H1 (cell line): ENCODE results near the gene EPB41L1. TPM values are rescaled to one million over a fixed set of nuclear protein-coding genes. Genes with fewer than 3 reads are reported as not detected.

Experiments used
- CTCF ChIA-PET: fragments of 300-600 bp; sonication (Branson Sonifier 250); formaldehyde crosslinking; loops from one replicate; lab custom pipeline; 2021; ENCODE audit not compliant: partially characterized antibody; lab: Charles Lee
- POLR2A ChIA-PET: fragments of 300-600 bp; sonication (Branson Sonifier 250); formaldehyde crosslinking; loops from one replicate; lab custom pipeline; 2021; ENCODE audit warnings: inconsistent platforms; ENCODE audit not compliant: partially characterized antibody; lab: Charles Lee
- DNase-seq, 2 experiments: peaks; one replicate each; pipeline versions ENCODE4 v3.0.0 to v3.0.0-alpha.2; 2010 to 2022; ENCODE audit warnings: low spot score in 2 of 2, low read depth in 1 of 2, mixed read lengths in 1 of 2
- FAIRE-seq: peaks from 2 replicates; lab custom pipeline; 2011; peaks lifted over from hg19 to GRCh38; lab: Jason Lieb, UNC
- H2AFZ ChIP-seq: 2 replicates; pipeline ENCODE4 v1.8.1; 2012; ENCODE audit warnings: low read length, inconsistent platforms
- H2AK5ac ChIP-seq: 2 replicates; pipeline ENCODE4 v1.6.1; 2013; ENCODE audit warnings: low read depth, low read length
- H2BK120ac ChIP-seq: replicated peaks from 2 replicates; pipeline ENCODE3; 2013; ENCODE audit warnings: low read depth, low read length, inconsistent platforms
- H2BK12ac ChIP-seq: 2 replicates; pipeline ENCODE4 v1.6.1; 2013; ENCODE audit warnings: low read depth, low read length
- H2BK15ac ChIP-seq: 2 replicates; pipeline ENCODE4 v1.6.1; 2013; ENCODE audit warnings: low read length
- H2BK20ac ChIP-seq: 2 replicates; pipeline ENCODE4 v1.6.1; 2013; ENCODE audit warnings: low read length
- H2BK5ac ChIP-seq: 2 replicates; pipeline ENCODE4 v1.6.1; 2013; ENCODE audit warnings: low read depth, low read length
- H3K14ac ChIP-seq: 2 replicates; pipeline ENCODE4 v1.6.1; 2013; ENCODE audit warnings: inconsistent platforms; ENCODE audit not compliant: insufficient read length
- H3K18ac ChIP-seq: 2 replicates; pipeline ENCODE4 v1.6.1; 2013; ENCODE audit warnings: low read length; ENCODE audit errors: extremely low read depth
- H3K23ac ChIP-seq: 2 replicates; pipeline ENCODE4 v1.6.1; 2013; ENCODE audit warnings: inconsistent platforms; ENCODE audit not compliant: insufficient read length
- H3K23me2 ChIP-seq: 2 replicates; pipeline ENCODE4 v1.6.1; 2013; ENCODE audit warnings: low read depth, low read length
- H3K27ac ChIP-seq: 2 replicates; pipeline ENCODE4 v1.6.1; 2011; ENCODE audit warnings: low read depth, low read length, inconsistent platforms
- H3K27me3 ChIP-seq, 4 experiments: replicated peaks in 1 of 4; 1 replicate in 1 of 4; 2 replicates in 3 of 4; pipeline versions ENCODE4 v1.6.1 to v1.8.1; 2011 to 2013; ENCODE audit warnings: low read length in 3 of 4, mild to moderate bottlenecking in 3 of 4, inconsistent platforms in 2 of 4, mixed read lengths in 2 of 4, moderate library complexity in 1 of 4; ENCODE audit not compliant: control insufficient read depth in 3 of 4, insufficient read depth in 3 of 4; ENCODE audit errors: extremely low read depth in 1 of 4
- H3K36me3 ChIP-seq, 4 experiments: 2 replicates each; pipeline versions ENCODE4 v1.6.1 to v1.8.1; 2011 to 2013; ENCODE audit warnings: mild to moderate bottlenecking in 4 of 4, low read length in 3 of 4, moderate library complexity in 2 of 4, control low read depth in 1 of 4, inconsistent platforms in 1 of 4; ENCODE audit not compliant: insufficient read depth in 4 of 4, control insufficient read depth in 2 of 4
- H3K4ac ChIP-seq: replicated peaks from 2 replicates; pipeline ENCODE3; 2013; ENCODE audit warnings: low read length, low read depth, mixed read lengths, inconsistent platforms; ENCODE audit not compliant: insufficient read length
- H3K4me1 ChIP-seq, 4 experiments: replicated peaks in 1 of 4; 1 replicate in 1 of 4; 2 replicates in 3 of 4; pipeline versions ENCODE4 v1.6.1 to v1.8.1; 2011 to 2013; ENCODE audit warnings: low read length in 3 of 4, inconsistent platforms in 2 of 4, mixed read lengths in 1 of 4; ENCODE audit not compliant: insufficient read depth in 4 of 4, control insufficient read depth in 3 of 4
- H3K4me2 ChIP-seq, 2 experiments: 2 replicates each; pipeline versions ENCODE4 v1.6.1 to v1.8.1; 2011 to 2013; ENCODE audit warnings: low read depth in 2 of 2, low read length in 2 of 2, control low read depth in 1 of 2, inconsistent platforms in 1 of 2, mild to moderate bottlenecking in 1 of 2; ENCODE audit not compliant: insufficient read depth in 1 of 2
- H3K4me3 ChIP-seq, 4 experiments: fragments of 200-600, 300-600 bp in 1 of 4; sonication (generic), shearing (Covaris generic), sonication (Bioruptor Twin) in 1 of 4; 2 replicates each; pipeline versions ENCODE4 v1.5.1 to v1.8.1; 2011 to 2016; ENCODE audit warnings: low read length in 4 of 4, low read depth in 3 of 4, control low read depth in 2 of 4, inconsistent platforms in 2 of 4, mild to moderate bottlenecking in 2 of 4, mixed read lengths in 1 of 4, moderate library complexity in 1 of 4; ENCODE audit not compliant: insufficient read depth in 2 of 4; ENCODE audit errors: extremely low read depth in 1 of 4
- H3K56ac ChIP-seq: replicated peaks from 2 replicates; pipeline ENCODE3; 2013; ENCODE audit warnings: low read depth, mild to moderate bottlenecking, mixed read lengths, low read length, inconsistent platforms; ENCODE audit not compliant: insufficient read length
- H3K79me1 ChIP-seq: 2 replicates; pipeline ENCODE4 v1.6.1; 2013; ENCODE audit warnings: low read depth, low read length, control low read depth
- H3K79me2 ChIP-seq, 2 experiments: 2 replicates each; pipeline versions ENCODE4 v1.6.1 to v1.8.1; 2012 to 2013; ENCODE audit warnings: low read length in 2 of 2, mild to moderate bottlenecking in 2 of 2, inconsistent platforms in 1 of 2; ENCODE audit not compliant: insufficient read depth in 2 of 2, control insufficient read depth in 1 of 2
- H3K9ac ChIP-seq, 4 experiments: replicated peaks in 1 of 4; 1 replicate in 1 of 4; 2 replicates in 3 of 4; pipeline versions ENCODE4 v1.6.1 to v1.8.1; 2011 to 2013; ENCODE audit warnings: low read depth in 3 of 4, low read length in 3 of 4, control low read depth in 2 of 4, mild to moderate bottlenecking in 2 of 4, moderate library complexity in 2 of 4, inconsistent platforms in 1 of 4; ENCODE audit errors: extremely low read depth in 1 of 4
- H3K9me3 ChIP-seq, 2 experiments: 2 replicates each; pipeline versions ENCODE4 v1.6.1 to v1.8.1; 2012 to 2013; ENCODE audit warnings: mild to moderate bottlenecking in 2 of 2, moderate library complexity in 2 of 2, control low read depth in 1 of 2, inconsistent platforms in 1 of 2, low read depth in 1 of 2, low read length in 1 of 2, mixed read lengths in 1 of 2; ENCODE audit not compliant: insufficient read depth in 2 of 2
- H4K20me1 ChIP-seq, 2 experiments: replicated peaks in 1 of 2; 2 replicates each; pipeline versions ENCODE3 to v1.8.1; 2011 to 2013; ENCODE audit warnings: inconsistent platforms in 2 of 2, low read length in 2 of 2, mild to moderate bottlenecking in 1 of 2; ENCODE audit not compliant: insufficient read depth in 2 of 2, control insufficient read depth in 1 of 2
- H4K5ac ChIP-seq: 2 replicates; pipeline ENCODE4 v1.6.1; 2013; ENCODE audit warnings: low read length, low read depth, mixed read lengths, inconsistent platforms; ENCODE audit not compliant: insufficient read length
- H4K8ac ChIP-seq: 2 replicates; pipeline ENCODE4 v1.8.0; 2013; ENCODE audit warnings: mild to moderate bottlenecking, moderate library complexity, low read length, inconsistent platforms; ENCODE audit not compliant: insufficient read depth; ENCODE audit errors: extremely low read depth
- H4K91ac ChIP-seq: replicated peaks from 2 replicates; pipeline ENCODE3; 2013; ENCODE audit warnings: low read length, mixed read lengths, inconsistent platforms; ENCODE audit not compliant: insufficient read length
- CBX8 ChIP-seq: fragments of 300-800, 300-1000 bp; sonication (generic); IDR thresholded peaks from 2 replicates; pipeline ENCODE4 v1.7.1; 2016; ENCODE audit warnings: low read depth, low read length, borderline replicate concordance
- JUN ChIP-seq: IDR thresholded peaks from 2 replicates; pipeline ENCODE4 v1.6.1; 2011; ENCODE audit warnings: low read depth, mild to moderate bottlenecking, improper control_type of control experiment, low read length
- RFX5 ChIP-seq: IDR thresholded peaks from 2 replicates; pipeline ENCODE4 v1.6.1; 2011; ENCODE audit warnings: low read depth, low read length, improper control_type of control experiment, borderline replicate concordance
- SIN3A ChIP-seq, 2 experiments: IDR thresholded peaks in 1 of 2; conservative IDR thresholded peaks in 1 of 2; 2 replicates each; pipeline ENCODE4 v1.6.1; 2011 to 2012; ENCODE audit warnings: low read length in 2 of 2, improper control_type of control experiment in 1 of 2, low read depth in 1 of 2, mild to moderate bottlenecking in 1 of 2
- SP2 ChIP-seq: IDR thresholded peaks from 2 replicates; pipeline ENCODE4 v1.6.1; 2012; ENCODE audit warnings: mild to moderate bottlenecking, low read length, inconsistent platforms
- SP4 ChIP-seq: IDR thresholded peaks from 2 replicates; pipeline ENCODE4 v1.6.1; 2012; ENCODE audit warnings: low read length, inconsistent platforms
- SUZ12 ChIP-seq: fragments of 200-600 bp; sonication (generic); IDR thresholded peaks from 2 replicates; pipeline ENCODE4 v1.6.1; 2012; ENCODE audit warnings: mild to moderate bottlenecking, inconsistent platforms, low read length, moderate library complexity, mixed read lengths
- TBP ChIP-seq: IDR thresholded peaks from 2 replicates; pipeline ENCODE4 v1.6.1; 2011; ENCODE audit warnings: low read depth, low read length, improper control_type of control experiment
- USF2 ChIP-seq: IDR thresholded peaks from 2 replicates; pipeline ENCODE4 v1.6.1; 2011; ENCODE audit warnings: low read length, improper control_type of control experiment
- WGBS, 2 experiments: shearing (Covaris generic) in 1 of 2; methylation state at CpG; one replicate each; pipeline versions ENCODE4 v1.1.6 to v1.1.7; 2013 to 2015; ENCODE audit warnings: low lambda C conversion rate in 2 of 2, mixed read lengths in 2 of 2, inconsistent platforms in 1 of 2, low coverage in 1 of 2, missing lambda C conversion rate in 1 of 2; ENCODE audit not compliant: insufficient replicate concordance in 2 of 2, insufficient coverage in 1 of 2, insufficient read length in 1 of 2; ENCODE audit errors: extremely low coverage in 1 of 2, missing lambda C conversion rate in 1 of 2; 5-methylcytosine and 5-hydroxymethylcytosine counted together
- polyA plus RNA-seq, 7 experiments: library from polyadenylated mRNA; depleted of rRNA in 3 of 7; stranded (reverse) in 5 of 7; unstranded in 2 of 7; fragments of >200 nt in 5 of 7; fragments of 200-250 nt in 2 of 7; gene quantifications; 1 replicate in 5 of 7; 2 replicates in 1 of 7; 4 replicates in 1 of 7; pipeline versions ENCODE4 v1.2.1 to v1.2.3, GENCODE V29; 2011 to 2013; ENCODE audit warnings: missing spikeins in 2 of 7, mixed read lengths in 2 of 7
- total RNA-seq: library from RNA; stranded (reverse); fragmentation: NEBNext Ultra II Directional; extraction: Animal tissue kit (Norgen Biotek cat#: 25700); gene quantifications from 2 replicates; pipeline ENCODE4 v1.2.1, GENCODE V29; 2021
- TF ChIP-seq, protein P1 (sequence below): IDR thresholded peaks from 2 replicates; pipeline ENCODE4 v1.6.1; 2012; ENCODE audit warnings: low read length, inconsistent platforms

Gene EPB41L1
- total and polyA plus RNA-seq, 2 of the 8 experiments (the other 6 are each of a cell fraction or from before 2014, with no cell fraction given) = 14.8 to 36.0 TPM

DNA sequence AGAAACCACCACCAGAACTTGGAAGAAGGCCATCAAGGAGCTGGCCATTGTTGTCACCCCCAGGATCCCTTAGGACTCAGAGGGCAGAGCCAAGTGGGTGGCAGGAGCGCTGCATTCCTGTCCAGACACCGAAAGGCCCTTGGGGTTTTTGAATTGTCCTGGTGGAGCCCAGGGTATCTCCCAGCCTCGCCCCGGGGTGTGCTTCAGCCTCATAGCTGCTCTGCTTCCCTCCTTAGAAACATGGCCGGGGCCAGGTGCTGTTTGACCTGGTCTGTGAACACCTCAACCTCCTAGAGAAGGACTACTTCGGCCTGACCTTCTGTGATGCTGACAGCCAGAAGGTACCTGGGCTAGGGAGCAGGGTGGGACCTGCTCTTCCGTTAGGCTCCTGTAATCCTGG, 23.2 kb downstream of the EPB41L1 start:
- H2AFZ ChIP-seq = no peak overlapping the region
- H2BK12ac ChIP-seq = no peak overlapping the region
- H2AK5ac ChIP-seq = no peak overlapping the region
- H3K18ac ChIP-seq = no peak overlapping the region
- no peaks in the 10 kb centered on the region for H3K79me2 ChIP-seq
- DNase-seq (no peak), FAIRE-seq (no peak)
- no peaks in the 10 kb centered on the region for H3K9me3 ChIP-seq
- H3K27me3 ChIP-seq = no peaks in the 10 kb centered on the region; a peak in 1 of 7 replicates
- 0 out of 2 replicates have a peak overlapping the region, but pooled peaks have one; percentile 2 for H2BK5ac ChIP-seq
- no peaks in the 10 kb centered on the region; a peak in 1 of 8 replicates for H3K36me3 ChIP-seq
- no peak overlapping the region for H3K14ac ChIP-seq
- H4K20me1 ChIP-seq = peaks cover 2 to 7% of the 10 kb centered on the region in 2 experiments
- ChIA-PET POLR2A (no interaction called here), CTCF (interaction anchor here (0.9 to 2.4 kb wide), 5 partner anchors 20 to 185 kb away, joined by 3 to 6 read pairs (median 4); no protein-coding TSS in a partner anchor)
- H3K4me1 ChIP-seq = peaks cover 0 to 9% (median 6%) of the 10 kb centered on the region in 4 experiments; a peak in 6 of 7 replicates
- no peak overlapping the region for H3K9ac ChIP-seq
- no peak overlapping the region for H3K4ac ChIP-seq
- no peak overlapping the region for H3K56ac ChIP-seq
- H4K5ac ChIP-seq = no peak overlapping the region
- H3K23me2 ChIP-seq = no peaks in the 10 kb centered on the region
- no peak overlapping the region for H4K91ac ChIP-seq
- H3K4me2 ChIP-seq = no peak overlapping the region
- no peak overlapping the region for H2BK120ac ChIP-seq
- 91% methylated on average over 7 of the region's 7 CpGs; no CpG with 5 or more reads in 1 of the 2 experiments for WGBS, 2 experiments
- H3K23ac ChIP-seq = no peak overlapping the region
- H4K8ac ChIP-seq = no peak overlapping the region
- H3K27ac ChIP-seq = no peak overlapping the region
- no peak overlapping the region for H2BK15ac ChIP-seq
- peaks cover 2% of the 10 kb centered on the region; the same call in 1 of the 2 replicates for H3K79me1 ChIP-seq
- H3K4me3 ChIP-seq = no peak overlapping the region
- H2BK20ac ChIP-seq = no peak overlapping the region
- TF ChIP-seq, protein P1, sequence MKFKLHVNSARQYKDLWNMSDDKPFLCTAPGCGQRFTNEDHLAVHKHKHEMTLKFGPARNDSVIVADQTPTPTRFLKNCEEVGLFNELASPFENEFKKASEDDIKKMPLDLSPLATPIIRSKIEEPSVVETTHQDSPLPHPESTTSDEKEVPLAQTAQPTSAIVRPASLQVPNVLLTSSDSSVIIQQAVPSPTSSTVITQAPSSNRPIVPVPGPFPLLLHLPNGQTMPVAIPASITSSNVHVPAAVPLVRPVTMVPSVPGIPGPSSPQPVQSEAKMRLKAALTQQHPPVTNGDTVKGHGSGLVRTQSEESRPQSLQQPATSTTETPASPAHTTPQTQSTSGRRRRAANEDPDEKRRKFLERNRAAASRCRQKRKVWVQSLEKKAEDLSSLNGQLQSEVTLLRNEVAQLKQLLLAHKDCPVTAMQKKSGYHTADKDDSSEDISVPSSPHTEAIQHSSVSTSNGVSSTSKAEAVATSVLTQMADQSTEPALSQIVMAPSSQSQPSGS = no peak
- TF ChIP-seq JUN = no peak
- no peak for TF ChIP-seq SUZ12
- no peak for TF ChIP-seq SP4
- no peak for TF ChIP-seq TBP
- TF ChIP-seq RFX5 = no peak
- TF ChIP-seq CBX8 = no peak
- TF ChIP-seq SP2 = no peak
- no peak for TF ChIP-seq USF2
- TF ChIP-seq SIN3A (conservative IDR thresholded peaks at IDR 0.05 in 1 of 2, IDR thresholded peaks at IDR 0.05 in 1 of 2; ENCODE audit: low read depth in 1 of 2, low read length in 2 of 2) = no peak
